Caco-2 (cell line): ENCODE results near the gene MGMT. TPM values are rescaled to one million over a fixed set of nuclear protein-coding genes. Genes with fewer than 3 reads are reported as not detected.

Source experiments
- BruUV-seq: library from RNA; stranded (reverse); fragments of 400-500 nt; replicated peaks from 2 replicates; lab custom pipeline; 2021; lab: Mats Ljungman, UMichigan
- CTCF ChIA-PET: fragments of 300-600 bp; sonication (Branson Sonifier 250); formaldehyde crosslinking; loops from one replicate; lab custom pipeline; 2022; ENCODE audit warnings: antibody characterized with exemption; lab: Charles Lee
- POLR2A ChIA-PET: fragments of 300-600 bp; sonication (Branson Sonifier 250); formaldehyde crosslinking; loops from one replicate; lab custom pipeline; 2022; ENCODE audit warnings: antibody characterized with exemption; lab: Charles Lee
- DNase-seq, 2 experiments: peaks; one replicate each; pipeline versions ENCODE4 v3.0.0 to v3.0.0-alpha.2; 2020 to 2022
- H3K27me3 ChIP-seq: replicated peaks from 2 replicates; pipeline ENCODE4 v1.6.0; 2011; ENCODE audit warnings: low read length; ENCODE audit not compliant: control insufficient read depth, insufficient read depth
- H3K36me3 ChIP-seq: 2 replicates; pipeline ENCODE4 v1.5.1; 2011; ENCODE audit warnings: low read length; ENCODE audit not compliant: control insufficient read depth, insufficient read depth
- H3K4me1 ChIP-seq: fragments of 250-450 bp; sonication (Bioruptor Pico); 2 replicates; pipeline ENCODE4 v1.5.1; 2020; ENCODE audit warnings: mild to moderate bottlenecking
- H3K4me3 ChIP-seq: 2 replicates; pipeline ENCODE4 v1.5.1; 2011; ENCODE audit warnings: low read depth, mild to moderate bottlenecking, control low read depth, low read length
- H3K9me3 ChIP-seq: fragments of 250-450 bp; sonication (Bioruptor Pico); 2 replicates; pipeline ENCODE4 v1.5.1; 2020; ENCODE audit warnings: mild to moderate bottlenecking, moderate library complexity
- H3K27ac Mint-ChIP-seq: one replicate; pipeline ENCODE4 v1.8.0; 2022; ENCODE audit warnings: mixed read lengths; ENCODE audit not compliant: unreplicated experiment
- H3K27me3 Mint-ChIP-seq: one replicate; pipeline ENCODE4 v1.8.0; 2022; ENCODE audit warnings: mixed read lengths; ENCODE audit not compliant: insufficient read depth, unreplicated experiment
- H3K36me3 Mint-ChIP-seq: one replicate; pipeline ENCODE4 v1.8.0; 2022; ENCODE audit warnings: mild to moderate bottlenecking, mixed read lengths; ENCODE audit not compliant: insufficient read depth, unreplicated experiment
- H3K4me1 Mint-ChIP-seq: one replicate; pipeline ENCODE4 v1.8.0; 2022; ENCODE audit warnings: low read depth, mixed read lengths; ENCODE audit not compliant: unreplicated experiment
- H3K4me3 Mint-ChIP-seq: one replicate; pipeline ENCODE4 v1.8.0; 2022; ENCODE audit warnings: mild to moderate bottlenecking, moderate library complexity, mixed read lengths; ENCODE audit not compliant: unreplicated experiment
- H3K9me3 Mint-ChIP-seq: one replicate; pipeline ENCODE4 v1.8.0; 2022; ENCODE audit warnings: mixed read lengths; ENCODE audit not compliant: unreplicated experiment
- intact Hi-C: fragments of 100-400 bp; cut with micrococcal nuclease; formaldehyde crosslinking; loops from one replicate; pipeline ENCODE4 v1.10.0; 2022; ENCODE audit not compliant: unreplicated experiment
- total RNA-seq: library from RNA; stranded (reverse); gene quantifications from 2 replicates; pipeline ENCODE4 v1.2.3, GENCODE V29; 2022
- TF ChIP-seq, protein P1 (sequence below), 2 experiments: fragments of 200-600 bp in 1 of 2; IDR thresholded peaks; 1 replicate in 1 of 2; 2 replicates in 1 of 2; pipeline versions ENCODE4 v1.5.1 to v1.8.0; 2011 to 2022; ENCODE audit warnings: antibody characterized with exemption in 1 of 2, control low read depth in 1 of 2, inconsistent platforms in 1 of 2, low read depth in 1 of 2, low read length in 1 of 2, mild to moderate bottlenecking in 1 of 2, moderate library complexity in 1 of 2; ENCODE audit not compliant: insufficient read depth in 1 of 2, severe bottlenecking in 1 of 2, unreplicated experiment in 1 of 2

The MGMT gene
- total RNA-seq, 1 experiment from 2014 or later = 57.0 TPM

GRCh38 chr10:129715805-129716204 is 248.8 kb downstream of the MGMT start:
- DNase-seq = no peak
- no TSS peak for BruUV-seq
- intact Hi-C loops = no loop called here
- Histone ChIP-seq H3K9me3 (no peaks in the 10 kb centered on the region), H3K36me3 (peaks cover 4% of the 10 kb centered on the region), H3K27me3 (no peaks in the 10 kb centered on the region), H3K4me3 (no peak overlapping the region), H3K4me1 (no peaks in the 10 kb centered on the region)
- TF ChIP-seq, protein P1, sequence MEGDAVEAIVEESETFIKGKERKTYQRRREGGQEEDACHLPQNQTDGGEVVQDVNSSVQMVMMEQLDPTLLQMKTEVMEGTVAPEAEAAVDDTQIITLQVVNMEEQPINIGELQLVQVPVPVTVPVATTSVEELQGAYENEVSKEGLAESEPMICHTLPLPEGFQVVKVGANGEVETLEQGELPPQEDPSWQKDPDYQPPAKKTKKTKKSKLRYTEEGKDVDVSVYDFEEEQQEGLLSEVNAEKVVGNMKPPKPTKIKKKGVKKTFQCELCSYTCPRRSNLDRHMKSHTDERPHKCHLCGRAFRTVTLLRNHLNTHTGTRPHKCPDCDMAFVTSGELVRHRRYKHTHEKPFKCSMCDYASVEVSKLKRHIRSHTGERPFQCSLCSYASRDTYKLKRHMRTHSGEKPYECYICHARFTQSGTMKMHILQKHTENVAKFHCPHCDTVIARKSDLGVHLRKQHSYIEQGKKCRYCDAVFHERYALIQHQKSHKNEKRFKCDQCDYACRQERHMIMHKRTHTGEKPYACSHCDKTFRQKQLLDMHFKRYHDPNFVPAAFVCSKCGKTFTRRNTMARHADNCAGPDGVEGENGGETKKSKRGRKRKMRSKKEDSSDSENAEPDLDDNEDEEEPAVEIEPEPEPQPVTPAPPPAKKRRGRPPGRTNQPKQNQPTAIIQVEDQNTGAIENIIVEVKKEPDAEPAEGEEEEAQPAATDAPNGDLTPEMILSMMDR (IDR thresholded peaks at IDR 0.05; ENCODE audit: insufficient read depth in 1 of 2, low read depth in 1 of 2, low read length in 1 of 2, severe bottlenecking in 1 of 2, unreplicated experiment in 1 of 2) = no peak
- Mint-ChIP-seq H3K27me3 (no peaks in the 10 kb centered on the region), H3K4me3 (no peak overlapping the region), H3K36me3 (peaks cover 5% of the 10 kb centered on the region), H3K4me1 (no peaks in the 10 kb centered on the region), H3K9me3 (no peaks in the 10 kb centered on the region), H3K27ac (no peak overlapping the region)
- ChIA-PET CTCF (no interaction called here), POLR2A (no interaction called here)

GRCh38 chr10:129716211-129716681 is 249.2 kb downstream of the MGMT start:
- Histone ChIP-seq H3K9me3 (peaks cover 3% of the 10 kb centered on the region; the same call in 1 of the 2 replicates), H3K4me1 (no peaks in the 10 kb centered on the region), H3K27me3 (no peaks in the 10 kb centered on the region), H3K4me3 (no peak overlapping the region), H3K36me3 (peaks cover 4% of the 10 kb centered on the region)
- no peak overlapping the region for H3K4me3 Mint-ChIP-seq
- DNase-seq = no peak
- H3K4me1 Mint-ChIP-seq = no peaks in the 10 kb centered on the region
- CTCF ChIA-PET = no interaction called here
- TF ChIP-seq, protein P1 (IDR thresholded peaks at IDR 0.05; ENCODE audit: insufficient read depth in 1 of 2, low read depth in 1 of 2, low read length in 1 of 2, severe bottlenecking in 1 of 2, unreplicated experiment in 1 of 2) = no peak
- POLR2A ChIA-PET = no interaction called here
- intact Hi-C loops = no loop called here
- BruUV-seq = no TSS peak
- no peaks in the 10 kb centered on the region for H3K9me3 Mint-ChIP-seq
- H3K27me3 Mint-ChIP-seq = no peaks in the 10 kb centered on the region
- H3K27ac Mint-ChIP-seq = no peak overlapping the region
- peaks cover under 1% of the 10 kb centered on the region for H3K36me3 Mint-ChIP-seq

- no peak for DNase-seq
- no peak overlapping the region for H3K27ac Mint-ChIP-seq
- BruUV-seq = no TSS peak
These were observed 249.8 kb downstream of the MGMT start for GRCh38 chr10:129716881-129717280.

More at GRCh38 chr10:129716881-129717280, 249.8 kb downstream of the MGMT start:
- Histone ChIP-seq H3K4me3 (no peak overlapping the region), H3K9me3 (peaks cover 3% of the 10 kb centered on the region; the same call in 1 of the 2 replicates), H3K36me3 (peaks cover 4% of the 10 kb centered on the region), H3K27me3 (no peaks in the 10 kb centered on the region), H3K4me1 (no peaks in the 10 kb centered on the region)
- ChIA-PET POLR2A (no interaction called here), CTCF (no interaction called here)
- H3K4me1 Mint-ChIP-seq = no peaks in the 10 kb centered on the region
- TF ChIP-seq, protein P1 (IDR thresholded peaks at IDR 0.05; ENCODE audit: insufficient read depth in 1 of 2, low read depth in 1 of 2, low read length in 1 of 2, severe bottlenecking in 1 of 2, unreplicated experiment in 1 of 2) = no peak
- H3K36me3 Mint-ChIP-seq = no peaks in the 10 kb centered on the region
- no peaks in the 10 kb centered on the region for H3K9me3 Mint-ChIP-seq
- H3K27me3 Mint-ChIP-seq = no peaks in the 10 kb centered on the region
- intact Hi-C loops = no loop called here
- no peak overlapping the region for H3K4me3 Mint-ChIP-seq
